D721Med (cell line): ENCODE results near the gene PARP6.

Source experiments
- DNase-seq: peaks from one replicate; pipeline ENCODE4 v3.0.0; 2011; ENCODE audit warnings: low spot score; ENCODE audit not compliant: insufficient read length
- FAIRE-seq: peaks from 2 replicates; lab custom pipeline; 2011; peaks lifted over from hg19 to GRCh38; lab: Jason Lieb, UNC
- CTCF ChIP-seq: IDR thresholded peaks from 2 replicates; pipeline ENCODE4 v1.5.1; 2012; ENCODE audit warnings: mild to moderate bottlenecking, control low read depth; ENCODE audit not compliant: insufficient read depth; ENCODE audit errors: missing control alignments

The PARP6 gene

GRCh38 chr15:72205273-72205672, 67.1 kb downstream of the PARP6 start:
- no peak for TF ChIP-seq CTCF
- no peak for FAIRE-seq
- no peak for DNase-seq

- no peak for FAIRE-seq
- DNase-seq = no peak
- no peak for TF ChIP-seq CTCF
Measured at GRCh38 chr15:72203507-72203837, 68.9 kb downstream of the PARP6 start.

- TF ChIP-seq CTCF = no peak
- DNase-seq = no peak
- no peak for FAIRE-seq
Measured at GRCh38 chr15:72202801-72203506, 69.4 kb downstream of the PARP6 start.

- DNase-seq = no peak
- no peak for TF ChIP-seq CTCF
- no peak for FAIRE-seq
Measured at GRCh38 chr15:72202302-72202701, 70.1 kb downstream of the PARP6 start.

- FAIRE-seq = no peak
- no peak for DNase-seq
- no peak for TF ChIP-seq CTCF
Measured at GRCh38 chr15:72201391-72201921, 70.9 kb downstream of the PARP6 start.

GRCh38 chr15:72200395-72201237, 71.7 kb downstream of the PARP6 start:
- DNase-seq = no peak
- TF ChIP-seq CTCF = no peak
- no peak for FAIRE-seq
